GM21360 (cell line): ENCODE results near the gene ADH4.
"Not testable (repeated sequence)": the region's sequence is repeated elsewhere in the genome, so short reads cannot be mapped to it uniquely, and the experiment has no call there.

Experiments
- ATAC-seq: cut with Tn5 transposase; IDR thresholded peaks from one replicate; pipeline ENCODE4 v1.9.1; 2021; ENCODE audit warnings: mild to moderate bottlenecking, moderate library complexity; ENCODE audit not compliant: unreplicated experiment

ADH4 gene

GRCh38 chr4:99144070-99144469 is at the start of gene ADH4:
Gene ADH4 (minus strand): TSS chr4:99144297. CDS start chr4:99144222, 75 bp downstream.
- no peak for ATAC-seq

GRCh38 chr4:99190336-99190735 is 46.2 kb upstream of the ADH4 start:
- ATAC-seq: no peak

- ATAC-seq: not testable (repeated sequence)
Measured at GRCh38 chr4:99189900-99190299, 45.8 kb upstream of the ADH4 start.

- no peak for ATAC-seq
Measured at GRCh38 chr4:99186029-99186428, 41.9 kb upstream of the ADH4 start.

- no peak for ATAC-seq
Measured at GRCh38 chr4:99185581-99185980, 41.5 kb upstream of the ADH4 start.

GRCh38 chr4:99180382-99181070 is 36.4 kb upstream of the ADH4 start:
- ATAC-seq: no peak

GRCh38 chr4:99179626-99180025 is 35.5 kb upstream of the ADH4 start:
- no peak for ATAC-seq

GRCh38 chr4:99179178-99179577 is 35.1 kb upstream of the ADH4 start:
- ATAC-seq: no peak

- ATAC-seq: no peak
Measured at GRCh38 chr4:99166544-99166943, 22.4 kb upstream of the ADH4 start.

- no peak for ATAC-seq
Measured at GRCh38 chr4:99165978-99166377, 21.9 kb upstream of the ADH4 start.

GRCh38 chr4:99161373-99162099 is 17.4 kb upstream of the ADH4 start:
- ATAC-seq: no peak

- ATAC-seq: no peak
Measured at GRCh38 chr4:99159699-99160098, 15.6 kb upstream of the ADH4 start.

- no peak for ATAC-seq
Measured at GRCh38 chr4:99157478-99157935, 13.4 kb upstream of the ADH4 start.

GRCh38 chr4:99156992-99157391 is 12.9 kb upstream of the ADH4 start:
- no peak for ATAC-seq

- no peak for ATAC-seq
Measured at GRCh38 chr4:99154658-99155342, 10.7 kb upstream of the ADH4 start.

- ATAC-seq: no peak
Measured at GRCh38 chr4:99151995-99152394, 7.9 kb upstream of the ADH4 start.

- no peak for ATAC-seq
Measured at GRCh38 chr4:99151452-99151851, 7.4 kb upstream of the ADH4 start.

- no peak for ATAC-seq
Measured at GRCh38 chr4:99149426-99150019, 5.4 kb upstream of the ADH4 start.

GRCh38 chr4:99148550-99148949 is 4.5 kb upstream of the ADH4 start:
- no peak for ATAC-seq

GRCh38 chr4:99144587-99144986 is 490 bp upstream of the ADH4 start:
- no peak for ATAC-seq

- no peak for ATAC-seq
Measured at GRCh38 chr4:99136329-99136728, 7.8 kb downstream of the ADH4 start.
